Measurements from ENCODE around the gene UGT1A8. TPM values are rescaled to one million over a fixed set of nuclear protein-coding genes. Genes with fewer than 3 reads are reported as not detected.

UGT1A8 gene
- total RNA-seq, 4 donors from 2014 or later, result 0.34 TPM; not detected in 3

- no peaks in the 10 kb centered on the region for H3K4me1 ChIP-seq
- H3K9me3 ChIP-seq, result no peaks in the 10 kb centered on the region
- no peak overlapping the region for H3K4me3 ChIP-seq (replicated peaks in 1 of 3)
- DNase-seq, result no peak
- 83 to 88% methylated on average over 4 of the region's 4 CpGs for WGBS, 2 donors
- intact Hi-C loops (cut with DNase I), result no loop called here
- TF ChIP-seq CTCF (IDR thresholded peaks at IDR 0.05) (no peak), POLR2A (IDR thresholded peaks at IDR 0.05) (no peak)
- no peaks in the 10 kb centered on the region for H3K36me3 ChIP-seq
- no peaks in the 10 kb centered on the region for H3K27me3 ChIP-seq
- H3K27ac ChIP-seq, result no peak overlapping the region
Measured at GRCh38 chr2:233816771-233817170, 199.3 kb downstream of the UGT1A8 start.

GRCh38 chr2:233817361-233817911 lies 200.0 kb downstream of the UGT1A8 start:
- Histone ChIP-seq H3K4me3 (replicated peaks in 1 of 3) (no peak overlapping the region), H3K27me3 (no peaks in the 10 kb centered on the region), H3K4me1 (no peaks in the 10 kb centered on the region), H3K9me3 (no peaks in the 10 kb centered on the region), H3K27ac (no peak overlapping the region), H3K36me3 (no peaks in the 10 kb centered on the region)
- no peak for TF ChIP-seq CTCF (IDR thresholded peaks at IDR 0.05)
- TF ChIP-seq POLR2A (IDR thresholded peaks at IDR 0.05), result no peak
- intact Hi-C loops (cut with DNase I), result no loop called here
- WGBS, 2 donors, result 77 to 100% methylated on average over 2 to 3 of the region's 3 CpGs
- no peak for DNase-seq

GRCh38 chr2:233817995-233818638 lies 200.7 kb downstream of the UGT1A8 start:
- no peaks in the 10 kb centered on the region for H3K9me3 ChIP-seq
- 89 to 90% methylated on average over 9 to 10 of the region's 11 CpGs for WGBS, 2 donors
- H3K4me1 ChIP-seq, result no peaks in the 10 kb centered on the region
- TF ChIP-seq POLR2A (IDR thresholded peaks at IDR 0.05) (no peak), CTCF (IDR thresholded peaks at IDR 0.05) (no peak)
- no peak overlapping the region for H3K4me3 ChIP-seq (replicated peaks in 1 of 3)
- no peak overlapping the region for H3K27ac ChIP-seq
- intact Hi-C loops (cut with DNase I), result no loop called here
- H3K36me3 ChIP-seq, result no peaks in the 10 kb centered on the region
- no peak for DNase-seq
- H3K27me3 ChIP-seq, result no peaks in the 10 kb centered on the region

- intact Hi-C loops (cut with DNase I), result no loop called here
- no peaks in the 10 kb centered on the region for H3K9me3 ChIP-seq
- WGBS, 2 donors, result 81 to 82% methylated on average over 14 to 17 of the region's 17 CpGs
- no peak overlapping the region for H3K4me3 ChIP-seq (replicated peaks in 1 of 3)
- H3K36me3 ChIP-seq, result no peaks in the 10 kb centered on the region
- no peak overlapping the region for H3K27ac ChIP-seq
- no peak for DNase-seq
- no peaks in the 10 kb centered on the region for H3K4me1 ChIP-seq
- H3K27me3 ChIP-seq, result no peaks in the 10 kb centered on the region
- no peak for TF ChIP-seq POLR2A (IDR thresholded peaks at IDR 0.05)
- no peak for TF ChIP-seq CTCF (IDR thresholded peaks at IDR 0.05)
Measured at GRCh38 chr2:233818639-233819621, 201.5 kb downstream of the UGT1A8 start.
